CD14-positive monocyte (primary cell): Measurements from ENCODE around the gene LRRC4C. TPM values are rescaled to one million over a fixed set of nuclear protein-coding genes. Genes with fewer than 3 reads are reported as not detected.

Experiments used
- DNase-seq, 3 donors: peaks; one replicate each; pipeline ENCODE4 v3.0.0-alpha.2; 2011 to 2022
- H2AFZ ChIP-seq: 2 replicates; pipeline ENCODE4 v1.6.0; 2012; ENCODE audit warnings: mild to moderate bottlenecking, low read depth, low read length, inconsistent platforms; ENCODE audit not compliant: insufficient read depth, poor library complexity, severe bottlenecking
- H3K27ac ChIP-seq, 2 donors: 1 replicate in 1 of 2; 2 replicates in 1 of 2; pipeline ENCODE4 v1.5.1; 2012 to 2013; ENCODE audit warnings: low read length in 2 of 2, control low read depth in 1 of 2, inconsistent platforms in 1 of 2, low read depth in 1 of 2, mild to moderate bottlenecking in 1 of 2
- H3K27me3 ChIP-seq, 2 donors: one replicate each; pipeline versions ENCODE4 v1.6.0 to v1.6.1; 2011 to 2013; ENCODE audit warnings: low read length in 2 of 2; ENCODE audit not compliant: control insufficient read depth in 2 of 2, insufficient read depth in 2 of 2
- H3K36me3 ChIP-seq, 2 donors: replicated peaks in 1 of 2; 1 replicate in 1 of 2; 2 replicates in 1 of 2; pipeline versions ENCODE4 v1.5.1 to v1.6.1; 2012 to 2013; ENCODE audit warnings: low read length in 2 of 2, control low read depth in 1 of 2, inconsistent platforms in 1 of 2, mild to moderate bottlenecking in 1 of 2; ENCODE audit not compliant: insufficient read depth in 2 of 2, control insufficient read depth in 1 of 2
- H3K4me1 ChIP-seq, 2 donors: 1 replicate in 1 of 2; 2 replicates in 1 of 2; pipeline versions ENCODE4 v1.5.1 to v1.6.1; 2012 to 2013; ENCODE audit warnings: low read length in 2 of 2, control low read depth in 1 of 2, inconsistent platforms in 1 of 2, mild to moderate bottlenecking in 1 of 2, moderate library complexity in 1 of 2; ENCODE audit not compliant: insufficient read depth in 2 of 2, control insufficient read depth in 1 of 2
- H3K4me2 ChIP-seq: replicated peaks from 2 replicates; pipeline ENCODE3; 2012; ENCODE audit warnings: low read length, moderate library complexity, mild to moderate bottlenecking; ENCODE audit not compliant: poor library complexity, severe bottlenecking; ENCODE audit errors: extremely low read depth
- H3K4me3 ChIP-seq, 3 experiments: fragments of 200-600 bp in 1 of 3; sonication (generic) in 1 of 3; replicated peaks in 1 of 3; 1 replicate in 2 of 3; 2 replicates in 1 of 3; pipeline ENCODE4 v1.5.1; 2011 to 2013; ENCODE audit warnings: low read length in 3 of 3, mild to moderate bottlenecking in 3 of 3, control low read depth in 2 of 3, low read depth in 2 of 3, inconsistent platforms in 1 of 3, moderate library complexity in 1 of 3
- H3K79me2 ChIP-seq: 2 replicates; pipeline ENCODE4 v1.6.0; 2012; ENCODE audit warnings: mild to moderate bottlenecking, control low read depth, inconsistent platforms, low read length, moderate library complexity; ENCODE audit not compliant: insufficient read depth
- H3K9ac ChIP-seq: 2 replicates; pipeline ENCODE4 v1.6.0; 2017; ENCODE audit warnings: low read length, mild to moderate bottlenecking; ENCODE audit not compliant: insufficient read depth, poor library complexity, severe bottlenecking
- H3K9me3 ChIP-seq, 2 donors: replicated peaks in 1 of 2; 1 replicate in 1 of 2; 2 replicates in 1 of 2; pipeline versions ENCODE4 v1.5.1 to v1.6.1; 2012 to 2013; ENCODE audit warnings: low read length in 2 of 2, control low read depth in 1 of 2; ENCODE audit not compliant: control insufficient read depth in 1 of 2, insufficient read depth in 1 of 2
- H4K20me1 ChIP-seq: 2 replicates; pipeline ENCODE4 v1.6.0; 2012; ENCODE audit warnings: mild to moderate bottlenecking, low read length, control low read depth, moderate library complexity; ENCODE audit not compliant: insufficient read depth
- H3K27ac Mint-ChIP-seq, 7 donors: one replicate each; pipeline ENCODE4 v1.8.0; 2020; ENCODE audit warnings: mild to moderate bottlenecking in 7 of 7, mixed read lengths in 7 of 7, moderate library complexity in 6 of 7, inconsistent platforms in 2 of 7
- H3K27me3 Mint-ChIP-seq, 3 donors: one replicate each; pipeline ENCODE4 v1.8.0; 2021 to 2022; ENCODE audit warnings: low read depth in 3 of 3, mild to moderate bottlenecking in 3 of 3, mixed read lengths in 3 of 3, moderate library complexity in 3 of 3, inconsistent platforms in 1 of 3
- H3K36me3 Mint-ChIP-seq, 2 donors: one replicate each; pipeline ENCODE4 v1.8.0; 2020; ENCODE audit warnings: mixed read lengths in 2 of 2, inconsistent platforms in 1 of 2, mild to moderate bottlenecking in 1 of 2
- H3K4me1 Mint-ChIP-seq: one replicate; pipeline ENCODE4 v1.8.0; 2020; ENCODE audit warnings: mild to moderate bottlenecking, mixed read lengths
- H3K4me3 Mint-ChIP-seq, 2 donors: one replicate each; pipeline ENCODE4 v1.8.0; 2020; ENCODE audit warnings: mild to moderate bottlenecking in 2 of 2, mixed read lengths in 2 of 2, moderate library complexity in 1 of 2
- H3K9me3 Mint-ChIP-seq, 7 donors: one replicate each; pipeline ENCODE4 v1.8.0; 2020 to 2022; ENCODE audit warnings: mixed read lengths in 7 of 7, mild to moderate bottlenecking in 6 of 7, moderate library complexity in 6 of 7, inconsistent platforms in 2 of 7
- WGBS: methylation state at CpG from one replicate; pipeline ENCODE4 v1.1.5; 2013; ENCODE audit warnings: missing lambda C conversion rate; ENCODE audit not compliant: insufficient coverage; 5-methylcytosine and 5-hydroxymethylcytosine counted together
- intact Hi-C, 2 donors: fragments of 100-400 bp; cut with micrococcal nuclease; formaldehyde crosslinking; loops; one replicate each; pipeline versions ENCODE4 v1.15.0 to v1.15.1; 2023
- polyA plus RNA-seq, 3 donors: library from polyadenylated mRNA; depleted of rRNA in 1 of 3; unstranded in 2 of 3; stranded (reverse) in 1 of 3; fragments of 300-500 nt in 2 of 3; fragments of >200 nt in 1 of 3; fragmentation: Illumina TruSeq in 2 of 3; gene quantifications; 1 replicate in 2 of 3; 2 replicates in 1 of 3; pipeline ENCODE4 v1.2.3, GENCODE V29; 2012 to 2021
- TF ChIP-seq, protein P1 (sequence below): fragments of 200-600 bp; IDR thresholded peaks from one replicate; pipeline ENCODE4 v1.8.0; 2022; ENCODE audit warnings: antibody characterized with exemption, mild to moderate bottlenecking

Gene LRRC4C
- polyA plus RNA-seq, 3 donors: not detected

GRCh38 chr11:41018224-41018623 lies 441.2 kb downstream of the LRRC4C start:
- WGBS: no CpG with 5 or more reads among the region's 3 CpGs
- no peaks in the 10 kb centered on the region for H3K36me3 Mint-ChIP-seq
- no peaks in the 10 kb centered on the region for H4K20me1 ChIP-seq
- H3K27me3 Mint-ChIP-seq: peaks cover 0 to 1% (median 0%) of the 10 kb centered on the region in 3 donors
- no peak overlapping the region for H3K4me3 ChIP-seq
- no peaks in the 10 kb centered on the region for H3K9me3 ChIP-seq
- H3K79me2 ChIP-seq: no peaks in the 10 kb centered on the region
- H3K27ac Mint-ChIP-seq: no peak overlapping the region
- DNase-seq: no peak
- H3K9me3 Mint-ChIP-seq: peaks cover 0 to 10% (median 2%) of the 10 kb centered on the region in 7 donors
- no peaks in the 10 kb centered on the region for H3K27me3 ChIP-seq
- no peaks in the 10 kb centered on the region for H3K4me1 Mint-ChIP-seq
- no peak overlapping the region for H3K27ac ChIP-seq
- TF ChIP-seq, protein P1, sequence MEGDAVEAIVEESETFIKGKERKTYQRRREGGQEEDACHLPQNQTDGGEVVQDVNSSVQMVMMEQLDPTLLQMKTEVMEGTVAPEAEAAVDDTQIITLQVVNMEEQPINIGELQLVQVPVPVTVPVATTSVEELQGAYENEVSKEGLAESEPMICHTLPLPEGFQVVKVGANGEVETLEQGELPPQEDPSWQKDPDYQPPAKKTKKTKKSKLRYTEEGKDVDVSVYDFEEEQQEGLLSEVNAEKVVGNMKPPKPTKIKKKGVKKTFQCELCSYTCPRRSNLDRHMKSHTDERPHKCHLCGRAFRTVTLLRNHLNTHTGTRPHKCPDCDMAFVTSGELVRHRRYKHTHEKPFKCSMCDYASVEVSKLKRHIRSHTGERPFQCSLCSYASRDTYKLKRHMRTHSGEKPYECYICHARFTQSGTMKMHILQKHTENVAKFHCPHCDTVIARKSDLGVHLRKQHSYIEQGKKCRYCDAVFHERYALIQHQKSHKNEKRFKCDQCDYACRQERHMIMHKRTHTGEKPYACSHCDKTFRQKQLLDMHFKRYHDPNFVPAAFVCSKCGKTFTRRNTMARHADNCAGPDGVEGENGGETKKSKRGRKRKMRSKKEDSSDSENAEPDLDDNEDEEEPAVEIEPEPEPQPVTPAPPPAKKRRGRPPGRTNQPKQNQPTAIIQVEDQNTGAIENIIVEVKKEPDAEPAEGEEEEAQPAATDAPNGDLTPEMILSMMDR: no peak
- intact Hi-C loops: no loop called here
- no peak overlapping the region for H3K4me2 ChIP-seq
- no peaks in the 10 kb centered on the region for H3K4me1 ChIP-seq
- H2AFZ ChIP-seq: no peak overlapping the region
- no peak overlapping the region for H3K9ac ChIP-seq
- H3K36me3 ChIP-seq: no peaks in the 10 kb centered on the region
- no peak overlapping the region for H3K4me3 Mint-ChIP-seq

DNA sequence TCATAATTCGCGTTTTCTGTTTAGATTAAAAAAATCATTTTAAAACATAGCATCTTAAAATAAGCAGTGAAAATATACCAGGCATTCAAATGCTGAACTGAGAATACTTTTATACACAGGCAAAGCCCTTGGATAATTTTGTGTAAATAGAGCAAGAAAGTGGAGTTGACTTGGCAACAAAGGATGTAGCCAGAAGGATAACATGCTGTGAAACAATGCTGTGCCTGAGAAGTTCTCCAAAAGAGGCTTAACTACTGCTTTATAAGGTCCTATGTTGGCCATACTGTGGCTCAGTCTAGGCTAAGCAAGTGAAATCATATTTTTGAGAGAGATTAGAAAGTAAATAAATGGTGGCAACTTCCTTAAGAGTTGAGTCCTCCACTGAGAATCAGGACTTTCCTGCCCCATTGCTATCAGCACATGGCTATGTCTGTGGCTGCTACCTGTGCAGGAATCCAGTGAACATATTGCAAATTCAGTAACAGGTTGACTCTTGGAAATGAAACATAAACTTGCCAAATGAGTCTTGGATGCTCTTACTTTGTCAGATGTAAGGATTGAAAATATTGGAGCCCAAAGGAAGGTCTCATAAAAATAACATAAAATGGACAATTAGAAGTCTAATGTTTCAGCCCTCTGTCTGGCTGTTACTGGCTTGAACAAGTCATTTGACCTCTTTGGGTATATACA lies 448.9 kb downstream of the LRRC4C start:
- Mint-ChIP-seq H3K4me3 (no peak overlapping the region), H3K36me3 (no peaks in the 10 kb centered on the region), H3K27ac (no peak overlapping the region), H3K9me3 (peaks cover 0 to 6% (median 4%) of the 10 kb centered on the region in 7 donors), H3K4me1 (no peaks in the 10 kb centered on the region), H3K27me3 (peaks cover 0 to 2% (median 0%) of the 10 kb centered on the region in 3 donors)
- H3K27ac ChIP-seq: no peak overlapping the region
- H2AFZ ChIP-seq: no peak overlapping the region
- peaks cover 0 to 4% of the 10 kb centered on the region in 2 donors for H3K9me3 ChIP-seq
- no peaks in the 10 kb centered on the region for H3K79me2 ChIP-seq
- H3K4me3 ChIP-seq: no peak overlapping the region
- H3K36me3 ChIP-seq: no peaks in the 10 kb centered on the region
- TF ChIP-seq, protein P1: no peak
- no peak overlapping the region for H3K9ac ChIP-seq
- intact Hi-C loops: no loop called here
- no peak overlapping the region for H3K4me2 ChIP-seq
- no CpG with 5 or more reads among the region's 2 CpGs for whole genome bisulfite sequencing
- no peak for DNase-seq
- no peaks in the 10 kb centered on the region for H3K4me1 ChIP-seq
- H3K27me3 ChIP-seq: no peaks in the 10 kb centered on the region
- H4K20me1 ChIP-seq: no peaks in the 10 kb centered on the region
